ENCODE measurements around the gene GGT5.
A peak's percentile ranks its signal among the peaks of the same experiment; 100 is the strongest.

The GGT5 gene

GRCh38 chr22:24181996-24182899 is 62.6 kb downstream of the GGT5 start:
- DNase-seq: no peak

DNA sequence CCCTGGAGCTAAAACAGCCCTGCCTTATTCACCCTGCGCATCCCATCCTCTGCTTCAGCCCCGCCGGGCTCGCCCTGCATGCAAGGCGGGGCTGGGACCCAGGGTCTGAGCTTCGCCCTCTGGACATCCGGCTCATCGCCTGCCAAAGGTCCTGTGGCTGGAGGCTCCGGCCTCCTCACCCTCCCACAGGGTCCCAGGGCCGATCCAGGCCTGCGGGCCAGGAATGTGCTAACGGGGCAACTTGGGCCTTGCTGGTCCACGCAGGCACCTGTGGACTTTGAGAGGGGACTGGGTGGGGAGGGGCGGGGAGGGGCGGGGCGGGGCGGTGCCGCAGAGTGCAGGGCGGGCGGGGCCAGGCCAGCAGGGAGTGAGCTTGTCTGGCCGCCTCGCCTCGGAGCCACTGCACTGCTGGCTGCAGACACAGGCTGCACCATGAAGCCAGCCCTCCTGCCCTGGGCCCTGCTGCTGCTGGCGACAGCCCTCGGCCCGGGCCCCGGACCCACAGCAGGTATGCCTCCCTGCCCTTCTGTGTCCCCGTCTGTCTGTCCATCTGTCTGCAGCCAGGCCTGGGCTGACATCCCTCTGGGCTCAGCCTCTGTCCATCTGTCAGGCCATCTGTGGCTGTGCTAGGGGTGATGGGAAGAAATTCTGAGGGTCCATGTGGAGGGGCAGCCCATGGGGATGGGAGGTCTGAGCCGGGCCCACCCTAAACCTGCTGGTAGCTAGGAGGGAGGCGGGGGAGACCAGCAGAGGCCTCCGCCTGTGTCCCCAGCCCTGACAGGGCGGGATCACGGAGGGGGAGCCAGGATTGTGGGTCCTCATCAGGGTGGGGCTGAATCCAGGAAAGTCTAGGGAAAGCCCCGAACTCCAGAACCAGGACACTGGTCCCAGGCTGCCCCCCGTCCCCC is 63.5 kb downstream of the GGT5 start, which contains the start of gene SUSD2:
SUSD2 (plus strand) TSS at position 400 of the 908 bp plus-strand sequence; CDS start at position 433, 33 bp downstream.
- no peak for DNase-seq

- no peak for DNase-seq
Observed at GRCh38 chr22:24180316-24181087, 64.4 kb downstream of the GGT5 start.

GRCh38 chr22:24179478-24180210 is 65.2 kb downstream of the GGT5 start:
- DNase-seq: no peak

GRCh38 chr22:24178502-24179440 is 66.1 kb downstream of the GGT5 start:
- DNase-seq: no peak

DNA sequence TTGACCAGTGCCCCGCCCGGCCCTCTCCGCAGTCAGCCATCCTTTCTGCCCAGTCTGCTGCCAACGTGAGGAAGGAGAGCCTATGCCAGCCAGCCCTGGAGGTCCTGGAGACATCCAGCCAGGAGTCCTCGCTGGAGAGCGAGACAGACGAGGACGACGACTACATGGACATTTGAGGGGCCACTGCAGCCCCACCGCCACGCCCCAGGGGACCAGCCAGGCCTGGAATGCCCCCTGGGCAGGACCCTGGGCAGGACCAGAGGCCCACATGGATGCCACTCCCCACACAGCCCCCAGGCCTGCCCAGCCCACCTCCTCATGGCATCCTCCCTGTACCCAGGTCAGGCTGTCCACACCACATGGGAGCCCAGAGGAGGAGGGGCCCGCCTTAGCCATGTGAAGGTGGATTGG is 66.9 kb downstream of the GGT5 start:
- no peak for DNase-seq

GRCh38 chr22:24177456-24177855 is 67.4 kb downstream of the GGT5 start:
- DNase-seq: no peak

- no peak for DNase-seq
Observed at GRCh38 chr22:24177045-24177444, 67.8 kb downstream of the GGT5 start.

DNA sequence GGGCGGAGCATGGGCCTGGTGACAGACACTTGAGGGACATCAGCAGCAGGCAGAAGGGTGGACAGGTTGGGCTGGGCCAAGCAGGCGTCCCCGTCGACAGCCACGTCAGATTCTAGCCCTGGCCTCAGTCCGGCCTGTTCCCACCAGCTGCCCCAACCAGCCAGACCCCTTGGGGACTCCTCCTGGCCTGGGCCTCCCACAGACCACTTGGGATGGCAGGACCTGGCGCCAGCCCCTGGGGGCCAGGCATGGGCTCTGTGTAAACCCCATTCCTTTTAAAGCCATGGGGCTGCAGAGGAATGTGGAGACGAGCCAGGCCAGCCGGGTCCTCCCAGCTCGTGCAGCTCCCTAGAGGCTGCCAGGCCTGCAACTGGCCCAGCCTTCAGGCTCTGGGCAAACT is 68.3 kb downstream of the GGT5 start:
- DNase-seq: no peak

DNA sequence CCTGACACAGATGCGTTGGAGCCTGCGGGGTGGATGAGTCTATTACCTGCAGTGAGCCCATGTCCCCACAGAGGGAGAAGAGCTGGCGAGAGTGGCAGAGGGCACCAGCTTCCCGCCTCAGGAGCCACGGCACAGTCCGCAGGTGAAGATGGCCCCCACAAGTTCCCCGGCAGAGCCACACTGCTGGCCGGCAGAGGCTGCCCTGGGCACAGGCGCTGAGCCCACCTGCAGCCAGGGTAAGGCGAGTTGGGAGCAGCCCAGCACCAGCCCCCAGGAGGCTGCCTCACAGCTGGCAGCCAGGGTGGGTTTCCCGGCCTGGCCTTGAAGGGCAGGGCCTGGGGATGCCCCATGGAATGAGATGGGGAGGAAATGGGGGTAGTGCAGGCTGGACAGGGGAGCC is 68.8 kb downstream of the GGT5 start:
- DNase-seq: no peak

DNA sequence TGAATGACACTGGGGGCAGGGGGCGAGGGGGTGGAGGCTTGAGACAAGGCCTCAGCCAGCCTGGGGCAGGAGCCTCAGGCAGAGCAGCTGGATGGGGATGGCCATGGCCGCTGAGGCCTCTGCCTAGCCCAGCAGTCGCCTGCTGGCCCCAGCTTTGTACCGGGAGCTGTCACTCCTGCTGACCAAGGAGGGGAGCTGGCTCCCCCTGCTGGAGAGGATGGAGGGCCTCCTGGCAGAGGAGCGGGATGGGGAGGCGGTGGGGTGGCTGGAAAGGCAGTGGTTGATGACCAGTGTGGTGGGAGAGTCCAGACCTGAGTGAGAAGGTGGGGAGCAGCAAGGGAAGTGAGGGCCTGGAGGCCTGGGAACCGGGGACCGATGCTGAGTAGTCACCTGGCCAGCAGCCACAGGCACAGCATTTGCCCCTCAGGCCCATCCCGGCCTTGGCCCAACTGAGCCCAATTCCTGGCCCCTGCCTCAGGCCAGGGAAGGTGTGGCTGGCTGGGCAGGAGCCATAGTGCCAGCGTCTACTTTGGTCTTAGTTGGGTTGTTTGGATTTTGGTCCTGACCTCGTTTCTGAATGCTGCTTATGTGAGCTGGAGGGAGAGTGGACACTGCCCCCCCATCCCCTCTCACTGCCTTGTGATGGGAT is 69.6 kb downstream of the GGT5 start:
- DNase-seq: peak; percentile 76

GRCh38 chr22:24171822-24172221 is 73.1 kb downstream of the GGT5 start:
- DNase-seq: no peak

DNA sequence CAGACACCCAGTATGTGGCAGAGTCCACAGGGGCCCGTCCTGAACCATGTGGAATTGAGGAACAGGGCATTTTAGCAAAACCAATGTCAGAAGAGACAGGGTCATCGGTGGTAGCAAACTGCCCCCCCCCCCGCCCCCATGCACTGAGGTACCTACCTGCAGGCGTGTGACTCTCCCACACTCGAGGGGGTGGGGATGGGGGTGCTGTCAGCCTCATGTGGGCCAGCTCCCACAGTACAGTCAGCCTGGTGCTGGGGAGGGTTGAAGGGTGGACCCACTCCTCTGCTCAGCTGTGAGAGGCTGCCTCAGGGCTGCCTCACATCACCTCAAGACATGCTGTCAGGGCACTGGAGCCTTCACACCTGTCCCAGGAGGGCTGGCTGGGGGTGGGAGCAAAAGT is 74.2 kb downstream of the GGT5 start:
- DNase-seq: no peak

DNA sequence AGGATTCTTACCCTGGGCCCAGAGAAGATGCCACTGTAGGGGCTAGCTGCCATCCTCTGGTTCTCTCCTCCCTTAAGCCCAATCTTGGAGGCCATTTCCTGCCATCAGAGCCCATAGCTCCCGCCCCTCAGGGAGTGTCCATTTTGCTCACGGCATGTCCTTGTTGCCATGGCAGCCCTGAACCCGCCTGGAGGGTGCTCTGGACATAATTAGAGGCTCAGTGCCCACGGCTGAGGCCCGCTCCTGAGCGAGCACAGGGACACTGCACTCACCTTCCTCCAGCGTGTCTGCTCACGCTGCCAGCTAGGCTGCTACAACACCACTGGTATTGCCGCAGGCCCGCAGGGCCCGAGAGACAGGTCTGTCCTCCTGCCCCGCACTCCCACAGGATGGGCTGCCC is 74.7 kb downstream of the GGT5 start:
- no peak for DNase-seq

All from RPMI8226 (cell line).